MM.1S (cell line): Measurements from ENCODE around the gene CLPTM1L.

Source experiments
- CTCF ChIP-seq: fragments of 300-600 bp; sonication (generic); IDR thresholded peaks from 2 replicates; pipeline ENCODE4 v1.5.1; 2016; ENCODE audit warnings: antibody characterized with exemption, low read length, mixed read lengths
- EZH2 ChIP-seq: fragments of 300-600 bp; sonication (generic); optimal IDR thresholded peaks from 2 replicates; pipeline ENCODE3; 2017; ENCODE audit warnings: low read depth, mild to moderate bottlenecking, antibody characterized with exemption, low read length, mixed read lengths

GRCh38 chr5:1346627-1347440 is 1.9 kb upstream of the CLPTM1L start:
- no peak for TF ChIP-seq CTCF
- TF ChIP-seq EZH2 = no peak
